ENCODE data around the gene ATP6AP2. TPM values are rescaled to one million over a fixed set of nuclear protein-coding genes. Genes with fewer than 3 reads are reported as not detected.

Gene ATP6AP2
- total and polyA plus RNA-seq, 4 donors, result 49.7 to 80.7 (median 58.1) TPM

DNA sequence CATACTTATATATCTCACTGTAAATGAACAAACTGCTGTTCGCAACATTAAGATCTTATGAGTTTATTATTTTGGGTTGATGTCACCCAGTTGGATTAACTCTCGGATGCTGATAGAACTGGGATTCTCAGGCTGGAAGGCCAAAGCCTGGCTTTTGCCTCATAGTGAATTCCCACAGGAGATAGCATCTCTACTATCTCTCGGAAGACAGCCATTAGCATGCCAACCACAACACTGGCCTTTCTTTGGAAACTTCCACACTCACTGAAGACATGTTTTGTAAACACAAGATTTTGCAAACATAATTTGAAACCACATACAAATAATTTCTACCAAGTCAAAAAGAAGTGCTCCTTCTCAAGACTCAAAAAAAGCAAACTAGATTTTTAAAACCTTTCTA, 4.5 kb upstream of the ATP6AP2 start:
- Histone ChIP-seq H3K9me3 (ENCODE audit: control insufficient read depth in 4 of 4, low read length in 3 of 4) (no peaks in the 10 kb centered on the region), H3K4me3 (ENCODE audit: low read depth in 1 of 3, low read length in 3 of 3) (no peak overlapping the region), H3K27me3 (ENCODE audit: control insufficient read depth in 4 of 4, insufficient read depth in 4 of 4, low read length in 3 of 4) (no peaks in the 10 kb centered on the region), H3K9ac (ENCODE audit: low read depth in 1 of 2, low read length in 2 of 2) (no peak overlapping the region), H3K4me1 (ENCODE audit: control insufficient read depth in 4 of 4, insufficient read depth in 4 of 4, low read length in 3 of 4) (no peaks in the 10 kb centered on the region), H3K36me3 (ENCODE audit: control insufficient read depth in 4 of 4, insufficient read depth in 3 of 4, low read depth in 1 of 4, low read length in 3 of 4) (no peaks in the 10 kb centered on the region), H3K27ac (ENCODE audit: low read depth in 1 of 2, low read length in 2 of 2) (no peak overlapping the region)
- no peak for DNase-seq (ENCODE audit: low spot score)
- WGBS, result 93% methylated on average over 3 of the region's 3 CpGs
- TF ChIP-seq HNF4A (conservative IDR thresholded peaks at IDR 0.05) (no peak), RAD21 (IDR thresholded peaks at IDR 0.05) (no peak), NR2F2 (IDR thresholded peaks at IDR 0.05) (no peak), YY1 (IDR thresholded peaks at IDR 0.05) (no peak), JUND (IDR thresholded peaks at IDR 0.05) (no peak), GABPA (IDR thresholded peaks at IDR 0.05 in 1 of 2, conservative IDR thresholded peaks at IDR 0.05 in 1 of 2) (no peak), SP1 (IDR thresholded peaks at IDR 0.05) (no peak)

GRCh38 chrX:40578039-40578695, 2.6 kb upstream of the ATP6AP2 start:
- Histone ChIP-seq H3K9ac (ENCODE audit: low read depth in 1 of 2, low read length in 2 of 2) (no peak overlapping the region), H3K4me1 (ENCODE audit: control insufficient read depth in 4 of 4, insufficient read depth in 4 of 4, low read length in 3 of 4) (peaks cover 0 to 13% (median 3%) of the 10 kb centered on the region in 4 donors), H3K27ac (ENCODE audit: low read depth in 1 of 2, low read length in 2 of 2) (no peak overlapping the region), H3K27me3 (ENCODE audit: control insufficient read depth in 4 of 4, insufficient read depth in 4 of 4, low read length in 3 of 4) (no peaks in the 10 kb centered on the region), H3K9me3 (ENCODE audit: control insufficient read depth in 4 of 4, low read length in 3 of 4) (no peaks in the 10 kb centered on the region), H3K4me3 (ENCODE audit: low read depth in 1 of 3, low read length in 3 of 3) (no peak overlapping the region), H3K36me3 (ENCODE audit: control insufficient read depth in 4 of 4, insufficient read depth in 3 of 4, low read depth in 1 of 4, low read length in 3 of 4) (no peaks in the 10 kb centered on the region)
- no peak for DNase-seq (ENCODE audit: low spot score)
- TF ChIP-seq HNF4G (IDR thresholded peaks at IDR 0.05), result no peak
- TF ChIP-seq RXRA (IDR thresholded peaks at IDR 0.05), result no peak
- TF ChIP-seq, protein P1, sequence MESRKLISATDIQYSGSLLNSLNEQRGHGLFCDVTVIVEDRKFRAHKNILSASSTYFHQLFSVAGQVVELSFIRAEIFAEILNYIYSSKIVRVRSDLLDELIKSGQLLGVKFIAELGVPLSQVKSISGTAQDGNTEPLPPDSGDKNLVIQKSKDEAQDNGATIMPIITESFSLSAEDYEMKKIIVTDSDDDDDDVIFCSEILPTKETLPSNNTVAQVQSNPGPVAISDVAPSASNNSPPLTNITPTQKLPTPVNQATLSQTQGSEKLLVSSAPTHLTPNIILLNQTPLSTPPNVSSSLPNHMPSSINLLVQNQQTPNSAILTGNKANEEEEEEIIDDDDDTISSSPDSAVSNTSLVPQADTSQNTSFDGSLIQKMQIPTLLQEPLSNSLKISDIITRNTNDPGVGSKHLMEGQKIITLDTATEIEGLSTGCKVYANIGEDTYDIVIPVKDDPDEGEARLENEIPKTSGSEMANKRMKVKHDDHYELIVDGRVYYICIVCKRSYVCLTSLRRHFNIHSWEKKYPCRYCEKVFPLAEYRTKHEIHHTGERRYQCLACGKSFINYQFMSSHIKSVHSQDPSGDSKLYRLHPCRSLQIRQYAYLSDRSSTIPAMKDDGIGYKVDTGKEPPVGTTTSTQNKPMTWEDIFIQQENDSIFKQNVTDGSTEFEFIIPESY (IDR thresholded peaks at IDR 0.05), result no peak
- TF ChIP-seq FOXA2 (IDR thresholded peaks at IDR 0.05), result no peak
- TF ChIP-seq CTCF (IDR thresholded peaks at IDR 0.05; ENCODE audit: low read depth, low read length, missing input control), result no peak
- no peak for TF ChIP-seq RAD21 (IDR thresholded peaks at IDR 0.05)
- no peak for TF ChIP-seq JUND (IDR thresholded peaks at IDR 0.05)
- no peak for TF ChIP-seq HNF4A (conservative IDR thresholded peaks at IDR 0.05)
- no peak for TF ChIP-seq TAF1 (conservative IDR thresholded peaks at IDR 0.05)
- no peak for TF ChIP-seq GABPA (IDR thresholded peaks at IDR 0.05 in 1 of 2, conservative IDR thresholded peaks at IDR 0.05 in 1 of 2)
- no peak for TF ChIP-seq MAX (IDR thresholded peaks at IDR 0.05)
- 50% methylated on average over 7 of the region's 7 CpGs for WGBS

DNA sequence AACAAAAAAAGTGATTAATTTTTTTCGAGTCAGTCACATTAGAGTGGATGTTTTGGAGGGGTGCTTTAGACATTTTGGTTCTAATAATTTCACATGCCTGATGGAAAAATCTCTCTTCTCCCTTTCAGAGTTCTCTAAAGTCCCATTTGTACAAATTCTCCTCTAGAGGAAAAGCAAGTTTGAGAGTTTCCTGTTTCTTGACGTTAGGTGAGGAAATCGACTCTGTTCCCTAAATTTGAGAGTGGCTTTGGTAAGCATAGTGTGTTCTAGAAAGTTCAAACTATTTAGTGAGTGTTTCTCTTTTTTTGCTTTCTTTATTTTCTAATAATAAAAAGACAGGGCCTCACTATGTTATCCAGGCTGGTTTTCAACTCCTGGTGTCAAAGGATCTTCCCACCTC, 1.6 kb upstream of the ATP6AP2 start:
- peaks cover 0 to 13% (median 3%) of the 10 kb centered on the region in 4 donors for H3K4me1 ChIP-seq (ENCODE audit: control insufficient read depth in 4 of 4, insufficient read depth in 4 of 4, low read length in 3 of 4)
- H3K9ac ChIP-seq (ENCODE audit: low read depth in 1 of 2, low read length in 2 of 2), result no peak overlapping the region
- no peaks in the 10 kb centered on the region for H3K9me3 ChIP-seq (ENCODE audit: control insufficient read depth in 4 of 4, low read length in 3 of 4)
- no peak overlapping the region for H3K4me3 ChIP-seq (ENCODE audit: low read depth in 1 of 3, low read length in 3 of 3)
- no peaks in the 10 kb centered on the region for H3K27me3 ChIP-seq (ENCODE audit: control insufficient read depth in 4 of 4, insufficient read depth in 4 of 4, low read length in 3 of 4)
- no peak for DNase-seq (ENCODE audit: low spot score)
- H3K27ac ChIP-seq (ENCODE audit: low read depth in 1 of 2, low read length in 2 of 2), result no peak overlapping the region
- no peaks in the 10 kb centered on the region for H3K36me3 ChIP-seq (ENCODE audit: control insufficient read depth in 4 of 4, insufficient read depth in 3 of 4, low read depth in 1 of 4, low read length in 3 of 4)
- 72% methylated on average over 3 of the region's 3 CpGs for WGBS
- TF ChIP-seq TAF1 (conservative IDR thresholded peaks at IDR 0.05) (no peak), FOXA1 (IDR thresholded peaks at IDR 0.05) (no peak), RXRA (IDR thresholded peaks at IDR 0.05) (no peak), HNF4G (IDR thresholded peaks at IDR 0.05) (no peak), RAD21 (IDR thresholded peaks at IDR 0.05) (no peak), CTCF (IDR thresholded peaks at IDR 0.05; ENCODE audit: low read depth, low read length, missing input control) (no peak), MAX (IDR thresholded peaks at IDR 0.05) (no peak)
- TF ChIP-seq, protein P1 (IDR thresholded peaks at IDR 0.05), result no peak
